GM18870 (cell line): ENCODE data around the gene GNG14.
"Not testable (repeated sequence)": the region's sequence is repeated elsewhere in the genome, so short reads cannot be mapped to it uniquely, and the experiment has no call there.

Experiments
- ATAC-seq: cut with Tn5 transposase; IDR thresholded peaks from one replicate; pipeline ENCODE4 v1.9.1; 2021; ENCODE audit warnings: moderate library complexity; ENCODE audit not compliant: unreplicated experiment

GNG14 gene

DNA sequence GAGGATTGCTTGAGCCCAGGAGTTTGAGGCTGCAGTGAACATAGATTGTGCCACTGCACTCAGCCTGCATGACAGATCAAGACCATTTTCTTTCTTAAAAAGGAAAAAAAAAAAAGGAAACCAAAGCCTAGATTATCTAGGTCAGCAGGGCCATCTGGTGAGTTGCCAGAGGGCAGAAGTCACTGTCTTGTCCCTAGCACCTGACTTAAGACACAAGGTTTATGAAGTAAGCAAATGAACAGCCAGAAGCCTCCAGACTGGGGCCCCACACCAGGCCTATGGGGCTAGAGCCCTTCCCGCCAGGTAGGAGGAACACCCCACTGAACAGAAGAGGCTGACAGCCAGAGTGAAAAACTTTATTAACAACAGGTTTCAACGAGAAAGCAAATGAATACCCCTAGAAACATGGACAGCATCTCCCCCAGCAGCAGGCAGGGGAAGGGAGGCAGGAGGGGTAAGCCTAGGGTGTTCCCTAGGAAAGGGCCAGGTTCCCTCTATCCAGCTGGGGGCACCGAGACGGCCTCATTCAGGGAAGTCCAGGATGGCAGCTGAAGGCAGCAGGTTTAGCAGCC, 20.0 kb upstream of the GNG14 start:
- no peak for ATAC-seq

DNA sequence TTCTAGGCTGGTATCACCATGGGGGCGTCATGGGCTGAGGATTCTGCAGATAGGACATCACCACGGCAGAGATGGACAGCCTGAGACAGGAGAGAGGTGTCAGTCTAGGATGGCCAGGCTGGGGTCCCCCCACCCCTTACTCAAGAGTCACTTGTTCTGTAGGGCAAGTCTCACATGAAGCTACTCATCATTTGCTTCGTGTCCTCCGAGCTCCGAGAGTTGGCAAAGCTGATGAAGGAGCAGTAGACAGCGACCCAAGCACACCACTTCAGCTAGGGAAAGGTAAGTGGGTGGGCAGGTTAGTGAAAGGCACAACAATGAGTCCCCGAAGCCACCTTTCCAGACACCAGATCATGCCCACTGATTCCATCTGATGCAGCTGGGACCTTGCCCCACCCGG, 19.5 kb upstream of the GNG14 start:
- no peak for ATAC-seq

DNA sequence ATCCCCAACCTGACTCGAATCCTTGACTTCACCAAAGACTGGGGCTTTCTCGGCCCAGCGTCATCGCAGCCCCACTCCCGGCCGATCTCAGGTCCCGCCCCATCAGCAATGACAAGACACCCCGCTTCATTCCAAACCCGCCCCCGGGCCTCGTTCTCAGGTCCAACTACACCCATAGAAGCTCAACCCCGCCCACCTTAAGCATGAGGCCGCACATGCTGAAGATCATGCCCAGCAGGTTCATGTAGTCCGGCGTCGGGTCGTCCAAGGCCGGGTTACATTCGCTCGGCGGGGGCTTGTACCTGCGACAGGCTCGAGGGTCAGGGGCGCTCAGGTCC, 18.9 kb upstream of the GNG14 start:
- ATAC-seq = no peak

DNA sequence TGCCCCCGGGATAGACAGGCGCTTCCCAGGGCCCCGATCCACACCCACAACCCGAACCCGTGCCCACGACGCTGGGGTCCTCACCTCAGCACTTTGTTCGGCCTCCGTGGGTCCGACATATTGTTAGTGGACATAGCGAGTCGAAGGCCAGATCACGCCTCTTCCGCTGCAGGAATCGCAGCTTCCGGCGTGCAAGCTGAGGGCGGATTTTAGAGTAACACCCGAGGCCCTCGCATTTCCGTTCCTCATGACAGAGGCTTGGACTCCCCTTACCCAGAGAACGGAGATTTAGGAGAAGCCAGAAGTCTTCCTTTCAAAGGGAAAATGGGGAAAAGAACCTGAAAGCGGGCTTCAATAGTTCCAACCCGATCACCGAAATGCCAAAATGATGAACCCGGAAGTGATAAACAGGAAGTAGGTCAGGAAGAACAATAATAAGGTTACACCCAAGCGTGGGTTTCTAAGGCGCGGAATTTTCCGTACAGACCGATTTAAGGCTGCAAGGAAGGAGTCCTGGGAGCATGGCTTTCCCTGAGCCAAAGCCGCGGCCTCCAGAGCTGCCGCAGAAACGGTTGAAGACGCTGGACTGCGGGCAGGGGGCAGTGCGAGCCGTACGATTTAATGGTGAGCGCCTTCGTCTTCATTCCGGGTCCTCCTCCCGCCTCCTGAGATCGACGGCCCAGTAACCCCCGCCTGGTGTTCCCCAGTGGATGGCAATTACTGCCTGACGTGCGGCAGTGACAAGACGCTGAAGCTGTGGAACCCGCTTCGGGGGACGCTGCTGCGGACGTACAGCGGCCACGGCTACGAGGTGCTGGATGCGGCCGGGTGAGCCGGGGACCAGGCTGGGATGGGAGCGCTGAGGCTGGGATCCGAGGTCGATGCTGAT, 18.3 kb upstream of the GNG14 start:
- ATAC-seq = no peak

DNA sequence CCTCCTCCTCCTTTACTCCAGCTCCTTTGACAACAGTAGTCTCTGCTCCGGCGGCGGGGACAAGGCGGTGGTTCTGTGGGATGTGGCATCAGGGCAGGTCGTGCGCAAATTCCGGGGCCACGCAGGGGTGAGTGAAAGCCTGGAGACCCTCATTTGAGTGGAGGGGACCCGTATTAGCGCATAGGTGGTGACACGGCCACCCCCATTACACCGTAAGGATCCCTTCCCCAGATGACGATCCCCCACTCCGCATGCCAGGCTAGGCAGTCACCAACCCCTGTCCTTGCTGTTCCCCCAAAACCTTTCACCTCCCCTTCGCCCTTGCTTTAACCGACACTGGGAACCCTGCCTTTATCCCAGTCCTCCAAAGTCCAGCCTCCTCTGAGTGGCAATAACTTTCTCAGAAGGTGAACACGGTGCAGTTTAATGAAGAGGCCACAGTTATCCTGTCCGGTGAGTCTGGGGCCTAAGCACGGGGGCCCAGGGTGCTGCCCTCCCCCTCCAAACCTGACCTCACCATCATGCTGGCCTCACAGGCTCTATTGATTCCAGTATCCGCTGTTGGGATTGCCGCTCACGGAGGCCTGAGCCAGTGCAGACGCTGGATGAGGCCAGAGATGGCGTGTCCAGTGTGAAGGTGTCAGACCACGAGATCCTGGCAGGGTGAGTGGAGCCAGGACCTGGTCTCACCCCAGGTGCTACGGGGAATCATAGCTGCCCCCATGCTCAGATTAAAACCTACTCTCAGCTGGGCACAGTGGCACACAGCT, 17.5 kb upstream of the GNG14 start:
- no peak for ATAC-seq

DNA sequence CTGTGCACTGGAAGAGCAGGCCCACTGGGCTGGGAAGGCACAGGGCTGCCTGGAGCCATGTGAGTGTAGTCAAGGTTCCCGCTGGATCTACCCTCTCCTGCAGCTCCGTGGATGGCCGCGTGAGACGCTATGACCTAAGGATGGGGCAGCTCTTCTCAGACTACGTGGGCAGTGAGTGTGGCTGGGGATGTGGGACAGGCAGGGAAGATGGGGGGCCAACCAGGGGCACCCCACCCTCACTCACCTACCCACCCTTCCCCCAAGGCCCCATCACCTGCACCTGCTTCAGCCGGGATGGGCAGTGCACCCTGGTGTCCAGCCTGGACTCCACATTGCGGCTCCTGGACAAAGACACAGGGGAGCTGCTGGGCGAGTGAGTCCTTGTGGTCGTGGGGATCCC, 15.1 kb upstream of the GNG14 start:
- no peak for ATAC-seq

DNA sequence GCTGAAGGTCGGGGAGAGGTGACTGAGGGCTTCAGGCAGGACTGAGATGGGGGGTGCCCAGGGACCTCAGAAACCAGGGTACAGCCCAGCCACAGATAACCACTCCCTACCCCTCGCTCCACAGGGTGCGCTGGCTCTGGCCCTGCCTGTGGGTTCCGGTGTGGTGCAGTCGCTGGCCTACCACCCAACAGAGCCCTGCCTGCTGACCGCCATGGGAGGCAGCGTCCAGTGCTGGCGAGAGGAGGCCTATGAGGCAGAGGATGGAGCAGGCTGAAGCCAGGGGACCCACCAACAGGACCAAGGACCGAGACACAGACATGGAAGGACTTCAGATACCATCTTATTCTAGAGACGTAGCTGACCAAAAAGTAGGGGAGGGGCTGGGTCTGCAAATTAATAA, 12.4 kb upstream of the GNG14 start:
- no peak for ATAC-seq

DNA sequence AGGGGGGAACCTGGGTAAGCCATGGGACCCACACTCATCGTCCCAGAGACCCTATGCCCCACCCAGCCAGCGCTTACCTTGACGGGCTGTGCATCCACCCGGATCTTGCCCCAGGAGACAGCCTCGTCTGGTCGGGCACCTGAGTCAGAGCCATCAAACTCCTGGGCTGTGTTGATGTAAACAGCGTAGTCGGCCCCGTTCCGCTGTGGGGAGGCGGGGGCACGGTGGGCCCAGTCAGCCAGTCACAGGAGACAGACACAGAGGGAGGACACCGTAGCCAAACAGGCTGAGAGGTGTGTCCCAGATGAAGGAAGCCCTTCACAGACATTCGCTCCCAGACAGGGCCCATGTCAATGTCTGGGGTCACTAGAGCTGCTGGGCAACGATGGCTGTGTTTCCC, 11.9 kb upstream of the GNG14 start:
- ATAC-seq = no peak

DNA sequence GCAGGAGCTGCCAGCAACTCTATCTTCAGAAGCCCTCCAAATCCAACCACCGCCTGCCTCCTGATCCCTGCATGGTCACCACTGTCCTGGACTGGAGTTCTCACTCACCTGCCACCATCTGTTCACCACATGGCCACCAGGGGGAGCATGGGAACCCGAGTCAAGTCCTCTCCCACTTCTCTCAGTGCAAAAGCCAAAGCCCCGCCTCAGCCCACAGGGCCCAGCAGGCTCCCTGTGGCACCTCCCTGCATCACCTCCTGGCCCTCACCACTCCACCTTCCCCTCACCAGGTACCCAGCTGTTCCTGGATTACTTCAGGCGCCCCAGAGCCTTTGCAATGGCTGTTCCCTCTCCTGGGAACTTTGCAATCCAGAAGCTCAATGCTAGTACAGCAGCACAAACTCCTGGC, 11.4 kb upstream of the GNG14 start:
- no peak for ATAC-seq

DNA sequence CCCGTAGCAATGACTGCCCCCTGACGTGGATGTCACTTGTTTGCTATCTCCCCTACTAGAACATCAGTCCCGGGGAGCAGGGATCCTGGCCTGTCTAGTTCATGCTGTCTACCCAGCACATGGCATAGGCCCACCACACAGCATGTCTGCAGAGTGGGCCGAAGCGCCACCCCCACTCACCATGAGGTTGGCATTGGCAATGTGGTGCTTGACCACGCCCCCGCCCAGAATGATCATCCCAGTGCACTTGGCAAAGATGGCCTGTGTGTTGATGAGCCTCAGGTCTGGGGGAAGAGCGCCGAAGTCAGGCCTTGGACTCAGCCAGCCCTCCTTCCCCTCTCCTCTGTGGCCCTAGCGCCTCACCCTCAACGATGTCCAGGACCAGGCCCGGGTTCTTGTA, 10.9 kb upstream of the GNG14 start:
- no peak for ATAC-seq

DNA sequence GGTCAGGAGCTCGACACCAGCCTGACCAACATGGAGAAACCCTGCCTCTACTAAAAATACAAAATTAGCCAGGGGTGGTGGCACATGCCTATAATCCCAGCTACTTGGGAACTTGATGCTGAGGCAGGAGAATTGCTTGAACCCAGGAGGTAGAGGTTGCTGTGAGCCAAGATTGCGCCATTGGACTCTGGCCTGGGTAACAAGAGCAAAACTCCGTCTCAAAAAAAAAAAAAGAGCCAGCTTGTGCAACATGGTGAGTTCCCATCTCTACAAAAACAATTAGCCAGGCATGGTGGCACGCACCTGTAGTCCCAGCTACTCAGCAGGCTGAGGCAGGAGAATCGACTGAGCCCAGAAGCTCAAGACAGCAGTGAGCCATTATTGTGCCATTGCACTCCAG, 9.8 kb upstream of the GNG14 start:
- ATAC-seq = not testable (repeated sequence)

DNA sequence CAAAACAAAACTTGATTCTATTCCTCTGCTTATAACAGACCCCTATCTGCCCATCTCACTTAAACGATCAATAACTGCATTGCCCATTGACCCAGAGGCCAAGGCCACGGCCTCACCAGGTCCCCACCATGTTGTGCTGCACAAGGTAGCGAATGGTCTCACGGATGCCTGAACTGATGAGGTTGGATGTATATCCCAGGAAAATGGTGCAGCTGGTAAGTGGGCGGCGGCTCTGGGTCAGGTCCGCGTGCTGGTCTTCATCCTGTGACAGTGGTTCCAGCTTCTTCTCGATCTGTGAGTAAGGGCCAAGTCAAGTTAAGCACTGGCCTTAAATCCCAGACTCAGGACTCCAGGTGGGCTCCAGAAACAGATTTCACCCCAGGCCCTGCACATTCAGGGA, 7.8 kb upstream of the GNG14 start:
- ATAC-seq = no peak

DNA sequence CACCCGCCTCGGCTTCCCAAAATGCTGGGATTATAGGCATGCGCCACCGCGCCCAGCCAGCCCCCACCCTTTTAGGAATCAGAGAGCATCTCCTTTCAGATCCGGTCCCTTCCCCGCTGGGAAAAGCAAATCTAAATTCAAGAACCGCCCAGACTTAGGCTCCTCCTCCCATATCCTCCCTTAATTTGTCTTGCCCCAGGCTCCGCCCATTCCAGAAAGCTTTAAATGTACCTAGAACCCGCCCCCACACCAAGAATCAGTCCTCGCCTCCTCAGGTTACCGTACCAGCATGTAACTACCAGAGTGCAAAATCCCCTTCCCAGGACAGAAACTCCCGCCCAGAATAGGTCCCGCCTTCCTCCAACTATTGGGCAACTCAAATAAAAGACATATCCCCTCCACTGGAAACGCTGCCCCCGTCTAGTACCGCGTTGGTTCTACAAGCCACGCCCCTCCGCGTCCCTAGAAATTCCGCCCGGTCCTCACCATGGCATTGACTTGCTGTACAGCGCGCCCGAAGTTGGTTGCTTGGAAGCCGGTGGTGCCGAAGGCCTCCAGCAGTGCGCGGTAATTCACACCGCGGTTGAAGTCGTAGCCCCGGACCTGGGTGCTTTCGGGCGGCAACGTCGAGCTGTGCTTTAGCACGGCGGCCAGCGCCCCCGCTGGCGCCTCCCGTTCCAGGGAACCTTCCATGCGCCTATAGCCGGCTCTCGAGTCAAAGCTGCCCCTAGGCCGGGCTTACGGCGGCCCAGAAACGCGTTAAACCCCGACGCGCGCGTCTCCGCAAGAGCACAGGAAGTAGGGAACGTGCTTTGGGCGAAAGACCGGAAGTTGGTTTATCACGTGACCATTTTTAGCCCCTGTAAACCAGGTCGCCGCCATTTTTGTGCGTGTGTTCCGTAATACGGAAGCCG, 6.5 kb upstream of the GNG14 start, which contains the start of gene DHPS:
Gene DHPS, minus strand, starts transcription at position 807 of the 914 bp plus-strand sequence. Its CDS starts 114 bp downstream, at position 693.
- ATAC-seq = peak; percentile 65

DNA sequence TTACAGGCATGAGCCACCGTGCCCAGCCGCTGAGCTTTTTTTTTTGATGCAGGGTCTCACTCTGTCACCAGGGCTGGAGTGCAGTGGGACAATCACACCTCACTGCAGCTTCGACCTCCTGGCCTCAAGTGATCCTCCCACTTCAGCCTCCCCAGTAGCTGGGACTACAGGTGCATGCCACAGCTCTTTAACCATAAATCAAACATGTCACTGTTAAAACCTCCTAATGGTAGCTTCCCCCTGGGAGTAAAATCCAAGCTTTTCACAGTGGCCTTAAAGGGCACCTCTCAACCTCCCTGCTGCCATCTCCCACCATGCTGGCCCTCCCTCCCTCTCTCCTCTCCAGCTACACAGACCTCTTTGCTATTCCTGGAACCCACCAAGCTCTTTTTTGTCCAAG, 2.0 kb upstream of the GNG14 start:
- ATAC-seq = no peak

DNA sequence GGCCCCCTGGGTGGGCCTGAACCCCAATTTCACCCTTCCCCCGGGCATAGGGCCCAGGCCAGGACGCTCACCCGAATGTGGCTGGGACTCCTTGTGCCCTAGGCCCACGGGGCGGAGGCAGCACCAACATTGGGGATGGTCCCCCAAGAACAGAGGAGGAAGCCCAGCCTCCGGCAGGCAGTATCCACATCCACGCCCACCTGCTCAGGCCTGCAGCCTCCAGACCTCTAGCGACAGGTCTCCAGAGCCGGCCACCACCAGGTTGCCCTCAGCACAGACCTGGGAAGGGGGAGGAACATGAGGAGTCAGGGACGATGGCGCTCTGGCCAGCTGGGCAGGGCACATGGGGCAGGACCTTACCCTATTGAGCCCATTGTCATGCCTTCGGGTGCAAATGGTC, 1.2 kb downstream of the GNG14 start:
- ATAC-seq = no peak

DNA sequence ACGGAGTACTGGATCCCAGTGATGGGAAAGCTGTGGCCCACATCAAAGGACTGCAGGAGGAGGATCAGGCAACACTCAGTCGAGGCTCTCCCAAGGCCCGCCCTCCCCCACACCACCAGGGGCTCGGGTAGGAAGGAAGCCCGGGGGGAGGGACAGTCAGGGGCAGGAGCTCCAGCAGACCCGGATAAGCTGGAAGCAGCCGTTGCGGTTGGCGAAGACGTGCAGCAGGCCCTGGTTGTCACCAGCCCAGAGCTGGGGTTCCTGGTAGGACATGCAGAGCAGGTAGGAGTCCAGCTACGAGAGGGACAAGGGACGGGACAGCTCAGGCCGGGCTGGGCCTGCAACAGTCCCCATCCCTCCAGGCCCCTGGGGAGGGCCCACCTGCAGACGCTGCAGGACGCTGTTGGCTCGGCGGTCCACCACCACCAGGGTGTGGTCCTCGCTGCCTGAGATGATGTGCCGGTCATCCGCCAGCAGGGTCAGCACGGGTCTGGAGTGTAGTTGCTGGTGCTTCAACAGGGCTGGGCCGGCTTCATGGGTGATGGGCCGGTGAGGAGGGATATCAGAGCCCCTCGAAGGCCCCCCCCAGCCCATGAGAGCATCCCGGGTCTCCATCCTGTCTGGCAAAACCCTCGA, 1.9 kb downstream of the GNG14 start:
- ATAC-seq = no peak

DNA sequence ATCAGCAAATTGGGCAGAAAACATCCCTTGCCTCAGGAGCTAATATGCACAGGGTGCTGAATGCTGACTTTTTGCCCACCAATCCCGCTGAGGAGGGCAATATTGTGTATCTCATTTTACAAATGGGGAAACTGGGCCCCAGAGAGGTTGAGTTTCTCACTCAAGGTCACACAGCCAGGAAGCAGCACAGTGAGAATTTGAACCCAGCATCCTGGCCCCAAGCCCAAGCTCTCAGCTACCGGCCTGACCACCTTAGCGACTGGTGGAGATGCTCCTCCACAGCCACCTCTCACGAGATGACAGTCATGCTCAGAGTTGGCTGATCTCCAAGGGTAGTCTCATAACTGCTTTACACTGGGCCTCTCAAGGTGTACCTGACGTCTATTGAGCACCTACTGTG, 5.2 kb downstream of the GNG14 start:
- ATAC-seq = no peak

DNA sequence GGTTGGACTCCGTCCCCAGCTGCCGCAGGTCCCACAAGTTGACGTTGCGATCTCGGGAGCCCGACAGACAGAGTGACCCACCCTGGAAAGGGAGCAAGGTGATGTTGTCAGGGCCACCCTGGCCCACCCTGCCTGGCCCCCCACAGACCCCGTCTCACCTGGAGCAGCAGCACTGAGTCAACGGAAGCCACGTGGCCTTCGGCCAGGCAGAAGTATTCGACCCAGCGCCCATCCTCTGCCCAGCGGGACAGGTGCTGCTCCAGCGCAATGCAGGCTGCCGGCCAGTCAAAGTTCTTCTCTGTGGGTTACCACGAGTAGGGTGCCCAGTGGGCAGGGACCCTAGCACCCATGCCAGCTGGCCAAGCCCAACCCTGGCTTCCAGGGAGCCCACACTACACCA, 6.8 kb downstream of the GNG14 start:
- no peak for ATAC-seq

DNA sequence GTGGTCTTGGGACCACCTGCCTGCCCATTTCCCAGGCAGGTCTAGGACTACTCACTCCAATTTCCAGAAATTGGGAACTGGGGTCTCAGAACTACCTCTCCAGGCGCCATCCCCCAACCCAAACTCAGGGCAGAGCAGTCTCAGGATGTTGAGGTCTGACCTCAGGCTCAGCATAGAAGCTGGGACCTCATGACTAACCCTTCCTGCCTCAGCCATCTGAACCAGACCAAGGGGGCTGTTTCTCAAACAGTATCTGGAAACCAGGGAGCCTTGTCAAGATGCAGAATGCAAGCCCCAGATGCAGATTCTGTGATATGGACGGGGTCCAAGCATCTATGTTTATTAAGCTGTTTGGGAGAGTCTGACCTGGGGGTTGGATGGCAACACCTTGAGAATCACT, 7.3 kb downstream of the GNG14 start:
- no peak for ATAC-seq

DNA sequence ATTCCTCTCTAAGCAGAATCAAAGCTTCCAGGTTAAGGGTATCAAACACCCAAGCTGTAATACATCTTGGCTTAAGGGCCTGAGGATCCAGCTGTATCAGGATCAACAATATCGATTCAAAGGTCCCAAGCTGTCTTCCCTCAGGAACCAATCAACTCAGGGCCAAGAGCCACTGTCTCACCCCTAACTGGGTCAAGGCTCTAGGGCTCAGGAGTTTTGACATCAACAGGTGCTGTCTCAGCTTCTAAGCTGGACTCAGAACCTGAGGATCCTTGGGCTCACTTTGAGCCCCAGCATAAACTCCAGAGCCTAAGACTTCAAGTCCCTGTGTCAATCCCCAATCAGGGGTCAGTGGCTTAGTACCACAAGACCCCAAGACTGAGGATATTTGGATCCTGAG, 7.7 kb downstream of the GNG14 start:
- ATAC-seq = no peak

DNA sequence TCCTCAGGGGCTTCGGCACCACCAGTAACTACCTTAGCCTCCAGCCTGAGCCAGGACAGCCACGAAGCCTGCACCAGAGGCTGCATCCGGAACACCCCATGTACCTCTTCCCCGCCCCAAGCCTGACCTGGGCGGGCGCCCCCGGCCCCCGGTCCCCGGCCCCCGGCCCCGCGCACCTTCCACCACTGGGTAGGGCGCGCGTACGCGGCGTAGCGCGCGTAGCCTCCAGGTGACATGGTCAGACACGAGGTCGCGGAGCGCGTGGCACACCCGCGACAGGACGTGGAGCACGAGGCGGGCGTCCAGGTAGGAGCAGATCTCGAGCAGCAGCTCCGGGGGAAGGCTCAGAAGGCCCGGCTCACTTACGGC, 8.2 kb downstream of the GNG14 start:
- ATAC-seq = no peak
